ENCODE results near the gene SCARF2. TPM values are rescaled to one million over a fixed set of nuclear protein-coding genes. Genes with fewer than 3 reads are reported as not detected.

SCARF2 gene
- total and polyA plus RNA-seq, 2 donors (not counting 1 experiment from before 2014, with no cell fraction given): 0.86 to 1.3 TPM

GRCh38 chr22:20453222-20453621 is 15.6 kb upstream of the SCARF2 start:
- intact Hi-C loops (cut with micrococcal nuclease): no loop called here
- CTCF ChIA-PET: interaction anchor here (1.5 to 2.0 kb wide), 3 partner anchors 19 to 35 kb away, joined by 3 to 30 read pairs (median 4); no protein-coding TSS in a partner anchor
- Mint-ChIP-seq H3K4me1 (peaks cover 11% of the 10 kb centered on the region), H3K9me3 (ENCODE audit: insufficient read depth) (no peaks in the 10 kb centered on the region), H3K27ac (no peak overlapping the region), H3K27me3 (no peaks in the 10 kb centered on the region), H3K4me3 (no peak overlapping the region)
- no peaks in the 10 kb centered on the region for H3K9me3 ChIP-seq (ENCODE audit: control extremely low read depth in 1 of 3, control insufficient read depth in 2 of 3, insufficient read depth in 1 of 3, low read length in 2 of 3)
- H4K20me1 ChIP-seq (ENCODE audit: control insufficient read depth, insufficient read depth, low read length, poor library complexity, severe bottlenecking): no peaks in the 10 kb centered on the region
- H3K36me3 ChIP-seq (replicated peaks in 1 of 2; ENCODE audit: control extremely low read depth in 1 of 2, control insufficient read depth in 1 of 2, extremely low read depth in 1 of 2, insufficient read depth in 2 of 2, low read length in 1 of 2): peaks cover 2 to 20% of the 10 kb centered on the region in 2 experiments
- H3K9ac ChIP-seq (ENCODE audit: low read length): no peak overlapping the region
- no CpG with 5 or more reads among the region's 3 CpGs for WGBS (ENCODE audit: insufficient coverage)
- no peak overlapping the region for H2AFZ ChIP-seq (ENCODE audit: insufficient read depth, low read depth, low read length, poor library complexity, severe bottlenecking)
- H3K27ac ChIP-seq (ENCODE audit: low read length in 2 of 2): no peak overlapping the region
- TF ChIP-seq EZH2 (IDR thresholded peaks at IDR 0.05; ENCODE audit: borderline replicate concordance, insufficient read depth, low read depth, low read length, poor library complexity, severe bottlenecking) (no peak), CTCF (IDR thresholded peaks at IDR 0.05) (no peak)
- POLR2A ChIA-PET: no interaction called here
- no peaks in the 10 kb centered on the region for H3K27me3 ChIP-seq (replicated peaks in 1 of 4; ENCODE audit: control extremely low read depth in 1 of 4, control insufficient read depth in 3 of 4, insufficient read depth in 4 of 4, low read length in 3 of 4)
- H3K4me1 ChIP-seq (ENCODE audit: control insufficient read depth in 2 of 2, insufficient read depth in 2 of 2, low read length in 2 of 2): peaks cover 10% of the 10 kb centered on the region in 2 donors
- H3K4me3 ChIP-seq (ENCODE audit: control extremely low read depth in 1 of 5, extremely low read depth in 1 of 5, insufficient read depth in 1 of 5, low read depth in 2 of 5, low read length in 4 of 5): no peak overlapping the region
- no peak overlapping the region for H3K4me2 ChIP-seq (replicated peaks; ENCODE audit: low read depth, low read length, poor library complexity, severe bottlenecking)
- ATAC-seq (ENCODE audit: low read depth) (no peak), DNase-seq (no peak)
- peaks cover 19% of the 10 kb centered on the region for H3K79me2 ChIP-seq (ENCODE audit: control insufficient read depth, insufficient read depth, low read length)

- H3K27me3 Mint-ChIP-seq: no peaks in the 10 kb centered on the region
Observed at GRCh38 chr22:20451920-20452319, 14.3 kb upstream of the SCARF2 start.

More at GRCh38 chr22:20451920-20452319, 14.3 kb upstream of the SCARF2 start:
- CTCF ChIA-PET: interaction anchor here (2.6 kb wide), 1 partner anchor 34 kb away, joined by 7 read pairs; no protein-coding TSS in a partner anchor
- intact Hi-C loops (cut with micrococcal nuclease): no loop called here
- Mint-ChIP-seq H3K4me3 (no peak overlapping the region), H3K4me1 (peaks cover 11% of the 10 kb centered on the region), H3K27ac (no peak overlapping the region), H3K9me3 (ENCODE audit: insufficient read depth) (no peaks in the 10 kb centered on the region)
- no peak overlapping the region for H3K4me2 ChIP-seq (replicated peaks; ENCODE audit: low read depth, low read length, poor library complexity, severe bottlenecking)
- peaks cover 10% of the 10 kb centered on the region in 2 donors for H3K4me1 ChIP-seq (ENCODE audit: control insufficient read depth in 2 of 2, insufficient read depth in 2 of 2, low read length in 2 of 2)
- no CpG with 5 or more reads among the region's 2 CpGs for WGBS (ENCODE audit: insufficient coverage)
- H3K27ac ChIP-seq (ENCODE audit: low read length in 2 of 2): no peak overlapping the region
- no peaks in the 10 kb centered on the region for H3K27me3 ChIP-seq (replicated peaks in 1 of 4; ENCODE audit: control extremely low read depth in 1 of 4, control insufficient read depth in 3 of 4, insufficient read depth in 4 of 4, low read length in 3 of 4)
- POLR2A ChIA-PET: no interaction called here
- no peaks in the 10 kb centered on the region for H3K9me3 ChIP-seq (ENCODE audit: control extremely low read depth in 1 of 3, control insufficient read depth in 2 of 3, insufficient read depth in 1 of 3, low read length in 2 of 3)
- H3K4me3 ChIP-seq (ENCODE audit: control extremely low read depth in 1 of 5, extremely low read depth in 1 of 5, insufficient read depth in 1 of 5, low read depth in 2 of 5, low read length in 4 of 5): no peak overlapping the region
- ATAC-seq (ENCODE audit: low read depth) (no peak), DNase-seq (no peak)
- no peak for TF ChIP-seq CTCF (IDR thresholded peaks at IDR 0.05)
- peaks cover 10% of the 10 kb centered on the region for H3K79me2 ChIP-seq (ENCODE audit: control insufficient read depth, insufficient read depth, low read length)
- H2AFZ ChIP-seq (ENCODE audit: insufficient read depth, low read depth, low read length, poor library complexity, severe bottlenecking): no peak overlapping the region
- H3K36me3 ChIP-seq (replicated peaks in 1 of 2; ENCODE audit: control extremely low read depth in 1 of 2, control insufficient read depth in 1 of 2, extremely low read depth in 1 of 2, insufficient read depth in 2 of 2, low read length in 1 of 2): peaks cover 2 to 16% of the 10 kb centered on the region in 2 experiments
- no peak overlapping the region for H3K9ac ChIP-seq (ENCODE audit: low read length)
- H4K20me1 ChIP-seq (ENCODE audit: control insufficient read depth, insufficient read depth, low read length, poor library complexity, severe bottlenecking): no peaks in the 10 kb centered on the region

Measured in B cell (primary cell).